ENCODE data around the gene NMNAT3.

DNA sequence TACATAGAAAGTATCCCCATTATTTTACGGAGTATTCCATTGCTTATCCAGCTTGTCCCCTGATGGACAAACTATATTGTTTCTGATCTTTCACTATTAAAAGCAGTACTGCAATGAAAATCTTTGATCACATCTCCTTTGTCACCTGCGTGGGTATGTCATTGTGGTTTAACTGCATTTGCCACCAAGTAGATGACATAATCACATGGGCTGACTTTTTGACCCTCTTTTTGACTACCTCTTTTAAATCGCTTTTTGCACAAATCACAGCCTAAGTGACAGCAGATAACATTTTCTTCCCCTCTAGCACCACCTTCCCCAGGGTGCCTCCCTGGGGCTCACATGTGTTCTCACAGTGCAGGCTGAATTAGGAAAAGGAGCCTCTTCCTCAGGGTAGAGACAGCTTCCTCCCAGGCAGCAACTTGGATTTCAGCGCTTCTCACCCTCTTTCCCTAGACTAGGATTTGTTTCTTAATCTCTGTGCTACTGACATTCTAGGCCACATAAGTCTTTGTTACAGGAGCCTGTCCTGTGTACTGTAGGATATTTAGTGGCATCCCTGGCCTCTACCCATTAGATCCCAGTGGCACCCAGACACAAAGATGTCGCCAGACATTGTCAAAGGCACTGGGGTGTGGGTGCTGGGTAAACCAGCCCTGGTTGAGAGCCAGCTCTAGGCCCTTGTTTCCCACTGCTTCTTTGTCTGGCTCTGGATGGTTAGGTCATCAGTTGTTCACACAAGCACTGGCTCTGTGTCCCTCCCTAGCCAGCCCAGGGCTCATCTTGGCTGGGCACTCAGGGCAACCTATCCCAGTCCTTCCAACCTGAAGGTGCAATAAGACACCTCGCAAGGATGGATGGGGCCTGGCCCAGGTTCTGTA is 136.9 kb downstream of the NMNAT3 start:
- TF ChIP-seq POLR2AphosphoS5 (IDR thresholded peaks at IDR 0.05; ENCODE audit: borderline replicate concordance, low read depth, low read length) = no peak
- no peak for TF ChIP-seq EZH2 (IDR thresholded peaks at IDR 0.05)

All from SK-N-MC (cell line).